Measurements from ENCODE around the gene SCNM1. TPM values are rescaled to one million over a fixed set of nuclear protein-coding genes. Genes with fewer than 3 reads are reported as not detected.

The SCNM1 gene
- total RNA-seq, 1 donor from 2014 or later = 49.8 TPM

- TF ChIP-seq, protein P1, sequence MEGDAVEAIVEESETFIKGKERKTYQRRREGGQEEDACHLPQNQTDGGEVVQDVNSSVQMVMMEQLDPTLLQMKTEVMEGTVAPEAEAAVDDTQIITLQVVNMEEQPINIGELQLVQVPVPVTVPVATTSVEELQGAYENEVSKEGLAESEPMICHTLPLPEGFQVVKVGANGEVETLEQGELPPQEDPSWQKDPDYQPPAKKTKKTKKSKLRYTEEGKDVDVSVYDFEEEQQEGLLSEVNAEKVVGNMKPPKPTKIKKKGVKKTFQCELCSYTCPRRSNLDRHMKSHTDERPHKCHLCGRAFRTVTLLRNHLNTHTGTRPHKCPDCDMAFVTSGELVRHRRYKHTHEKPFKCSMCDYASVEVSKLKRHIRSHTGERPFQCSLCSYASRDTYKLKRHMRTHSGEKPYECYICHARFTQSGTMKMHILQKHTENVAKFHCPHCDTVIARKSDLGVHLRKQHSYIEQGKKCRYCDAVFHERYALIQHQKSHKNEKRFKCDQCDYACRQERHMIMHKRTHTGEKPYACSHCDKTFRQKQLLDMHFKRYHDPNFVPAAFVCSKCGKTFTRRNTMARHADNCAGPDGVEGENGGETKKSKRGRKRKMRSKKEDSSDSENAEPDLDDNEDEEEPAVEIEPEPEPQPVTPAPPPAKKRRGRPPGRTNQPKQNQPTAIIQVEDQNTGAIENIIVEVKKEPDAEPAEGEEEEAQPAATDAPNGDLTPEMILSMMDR (IDR thresholded peaks at IDR 0.05) = no peak
- no peak for DNase-seq (ENCODE audit: extremely low spot score, unreplicated experiment)
- Mint-ChIP-seq H3K4me3 (ENCODE audit: unreplicated experiment) (peak overlapping the region; percentile 66), H3K27me3 (ENCODE audit: unreplicated experiment) (peaks cover 6% of the 10 kb centered on the region), H3K27ac (ENCODE audit: unreplicated experiment) (no peak overlapping the region), H3K36me3 (ENCODE audit: unreplicated experiment) (peaks cover 19% of the 10 kb centered on the region), H3K9me3 (ENCODE audit: unreplicated experiment) (no peaks in the 10 kb centered on the region), H3K4me1 (ENCODE audit: unreplicated experiment) (peaks cover 12% of the 10 kb centered on the region)
Measured at GRCh38 chr1:151131701-151132334, 34.1 kb upstream of the SCNM1 start.

DNA sequence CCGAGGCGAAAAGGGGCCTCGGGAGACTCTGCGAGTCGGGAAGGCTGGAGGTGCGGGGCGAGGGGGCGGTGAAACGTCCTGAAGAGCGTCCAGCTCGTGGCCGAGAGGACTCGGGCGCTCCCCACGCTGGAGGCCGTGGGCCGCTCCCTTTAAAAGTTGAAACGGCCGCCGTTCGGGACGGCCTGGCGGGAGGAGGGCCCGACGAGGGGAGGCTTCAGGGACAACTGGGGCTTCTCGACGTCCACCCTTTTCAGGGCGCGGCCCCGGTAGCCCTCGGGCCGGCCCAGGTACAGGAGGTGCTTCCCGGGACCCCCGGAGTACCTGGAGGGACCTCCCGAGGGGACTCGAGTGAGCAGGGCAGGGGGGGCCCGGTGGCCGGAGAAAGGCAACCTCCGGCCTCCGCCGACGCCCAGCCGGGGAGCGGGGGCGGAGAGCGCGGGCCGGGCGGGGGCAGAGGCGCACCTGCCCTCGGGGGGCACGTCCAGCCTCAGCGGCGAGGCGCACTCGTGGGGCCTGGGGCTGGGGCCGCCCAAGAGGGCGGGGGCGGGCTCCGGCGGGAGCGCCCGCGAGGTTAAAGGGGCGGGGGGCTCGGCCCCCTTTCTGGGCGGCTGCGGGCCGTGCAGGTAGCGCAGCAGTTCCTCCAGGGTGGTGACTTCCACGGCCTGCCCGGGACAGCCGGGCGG, 33.5 kb upstream of the SCNM1 start:
- Mint-ChIP-seq H3K4me3 (ENCODE audit: unreplicated experiment) (peak overlapping the region; percentile 66), H3K9me3 (ENCODE audit: unreplicated experiment) (no peaks in the 10 kb centered on the region), H3K27ac (ENCODE audit: unreplicated experiment) (no peak overlapping the region), H3K36me3 (ENCODE audit: unreplicated experiment) (peaks cover 23% of the 10 kb centered on the region), H3K4me1 (ENCODE audit: unreplicated experiment) (peaks cover 12% of the 10 kb centered on the region), H3K27me3 (ENCODE audit: unreplicated experiment) (peaks cover 6% of the 10 kb centered on the region)
- TF ChIP-seq, protein P1 (IDR thresholded peaks at IDR 0.05) = no peak
- DNase-seq (ENCODE audit: extremely low spot score, unreplicated experiment) = no peak

DNA sequence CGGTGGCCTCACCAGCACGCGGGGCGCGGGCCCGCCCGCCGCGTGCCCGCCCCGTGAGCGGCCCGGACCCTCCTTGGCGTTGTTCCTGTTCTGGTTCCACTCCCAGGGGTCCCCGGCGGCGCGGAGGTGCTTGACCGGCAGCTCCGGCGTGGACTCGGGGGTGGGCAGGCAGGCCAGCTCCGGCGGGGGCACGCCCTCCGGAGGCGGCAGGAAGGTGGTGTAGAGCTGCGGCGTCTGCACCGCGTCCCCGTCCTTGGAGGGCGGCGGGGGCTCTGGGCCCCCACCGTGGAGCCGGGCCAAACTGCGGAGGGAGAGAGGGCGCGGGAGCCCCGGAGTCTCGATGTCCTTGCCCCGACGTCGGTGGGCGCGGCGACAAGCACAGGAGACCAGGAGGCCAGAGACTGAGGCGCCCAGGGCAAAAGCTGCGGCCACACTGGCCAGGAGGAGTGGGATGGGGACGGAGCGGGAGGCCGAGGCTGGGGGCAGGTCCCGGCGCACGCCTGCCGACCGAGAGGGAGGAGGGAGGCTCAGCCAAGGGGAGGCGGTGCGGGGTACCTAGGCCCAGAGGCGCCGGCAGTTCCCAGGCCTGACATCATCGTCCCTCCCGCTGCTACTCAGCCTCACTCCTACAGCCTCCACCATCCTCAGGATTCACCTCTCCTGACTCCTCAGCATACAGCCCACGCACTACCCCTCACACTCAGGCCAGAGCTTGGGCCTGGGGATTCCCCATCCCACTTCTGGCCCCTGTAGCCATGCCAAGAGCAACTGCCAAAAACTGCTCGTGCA, 32.7 kb upstream of the SCNM1 start:
- H3K9me3 Mint-ChIP-seq (ENCODE audit: unreplicated experiment) = no peaks in the 10 kb centered on the region
- DNase-seq (ENCODE audit: extremely low spot score, unreplicated experiment) = no peak
- H3K4me3 Mint-ChIP-seq (ENCODE audit: unreplicated experiment) = no peak overlapping the region
- no peak overlapping the region for H3K27ac Mint-ChIP-seq (ENCODE audit: unreplicated experiment)
- H3K36me3 Mint-ChIP-seq (ENCODE audit: unreplicated experiment) = peaks cover 24% of the 10 kb centered on the region
- peaks cover 6% of the 10 kb centered on the region for H3K27me3 Mint-ChIP-seq (ENCODE audit: unreplicated experiment)
- H3K4me1 Mint-ChIP-seq (ENCODE audit: unreplicated experiment) = peaks cover 12% of the 10 kb centered on the region
- TF ChIP-seq, protein P1 (IDR thresholded peaks at IDR 0.05) = no peak

- Mint-ChIP-seq H3K27me3 (ENCODE audit: unreplicated experiment) (peaks cover 6% of the 10 kb centered on the region), H3K36me3 (ENCODE audit: unreplicated experiment) (peaks cover 26% of the 10 kb centered on the region), H3K4me3 (ENCODE audit: unreplicated experiment) (no peak overlapping the region), H3K4me1 (ENCODE audit: unreplicated experiment) (peaks cover 12% of the 10 kb centered on the region), H3K27ac (ENCODE audit: unreplicated experiment) (no peak overlapping the region), H3K9me3 (ENCODE audit: unreplicated experiment) (no peaks in the 10 kb centered on the region)
- TF ChIP-seq, protein P1 (IDR thresholded peaks at IDR 0.05) = no peak
- DNase-seq (ENCODE audit: extremely low spot score, unreplicated experiment) = no peak
Measured at GRCh38 chr1:151134396-151134795, 31.5 kb upstream of the SCNM1 start.

DNA sequence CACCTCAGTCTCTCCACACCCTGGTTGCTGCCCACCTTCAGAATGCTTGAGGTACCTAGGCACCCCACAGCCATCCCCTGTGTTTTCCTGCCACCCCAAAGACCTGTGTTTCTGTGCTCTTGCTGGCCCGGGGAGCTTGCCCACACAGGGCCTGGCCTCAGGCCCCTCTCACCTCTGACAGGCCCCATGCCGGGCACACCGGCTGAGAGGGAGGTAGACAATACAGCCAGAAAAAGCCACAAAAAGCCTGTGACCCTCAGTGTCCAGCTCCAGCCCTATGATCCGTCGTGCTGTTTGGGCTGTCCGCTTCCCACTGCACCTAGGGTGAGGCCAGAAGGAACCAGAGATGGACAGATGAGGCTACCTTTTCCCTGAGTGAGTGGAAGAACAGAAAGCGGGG, 31.0 kb upstream of the SCNM1 start:
- H3K27me3 Mint-ChIP-seq (ENCODE audit: unreplicated experiment) = peaks cover 6% of the 10 kb centered on the region
- H3K27ac Mint-ChIP-seq (ENCODE audit: unreplicated experiment) = no peak overlapping the region
- H3K36me3 Mint-ChIP-seq (ENCODE audit: unreplicated experiment) = peaks cover 28% of the 10 kb centered on the region
- H3K4me3 Mint-ChIP-seq (ENCODE audit: unreplicated experiment) = no peak overlapping the region
- DNase-seq (ENCODE audit: extremely low spot score, unreplicated experiment) = no peak
- H3K4me1 Mint-ChIP-seq (ENCODE audit: unreplicated experiment) = peaks cover 12% of the 10 kb centered on the region
- TF ChIP-seq, protein P1 (IDR thresholded peaks at IDR 0.05) = no peak
- no peaks in the 10 kb centered on the region for H3K9me3 Mint-ChIP-seq (ENCODE audit: unreplicated experiment)

Data from osteocyte (in vitro differentiated cells).